HG03196 (cell line): ENCODE measurements around the gene TBCD.
"Not testable (repeated sequence)": the region's sequence is repeated elsewhere in the genome, so short reads cannot be mapped to it uniquely, and the experiment has no call there.

Experiments
- ATAC-seq: cut with Tn5 transposase; IDR thresholded peaks from one replicate; pipeline ENCODE4 v1.9.1; 2021; ENCODE audit not compliant: unreplicated experiment

Gene TBCD

GRCh38 chr17:82726427-82726826, 25.4 kb upstream of the TBCD start:
- ATAC-seq: no peak

GRCh38 chr17:82729479-82730260, 22.2 kb upstream of the TBCD start:
- no peak for ATAC-seq

- no peak for ATAC-seq
These were observed 19.6 kb upstream of the TBCD start for GRCh38 chr17:82732118-82732743.

- ATAC-seq: no peak
These were observed 16.6 kb upstream of the TBCD start, which contains the start of gene FN3K for GRCh38 chr17:82734987-82735866. TSS of gene FN3K (plus strand) at chr17:82735615. CDS start at chr17:82735637, 22 bp downstream.

- ATAC-seq: no peak
These were observed 15.2 kb upstream of the TBCD start for GRCh38 chr17:82736511-82737185.

GRCh38 chr17:82737967-82738877, 13.6 kb upstream of the TBCD start:
- no peak for ATAC-seq

GRCh38 chr17:82740906-82741759, 10.7 kb upstream of the TBCD start:
- no peak for ATAC-seq

GRCh38 chr17:82743344-82744219, 8.3 kb upstream of the TBCD start:
- ATAC-seq: no peak

- not testable (repeated sequence) for ATAC-seq
These were observed 7.1 kb upstream of the TBCD start for GRCh38 chr17:82744736-82745135.

- ATAC-seq: no peak
These were observed 6.3 kb upstream of the TBCD start for GRCh38 chr17:82745524-82745923.

- ATAC-seq: no peak
These were observed 3.1 kb upstream of the TBCD start for GRCh38 chr17:82748756-82749155.

- ATAC-seq: no peak
These were observed 1.5 kb upstream of the TBCD start for GRCh38 chr17:82750241-82750908.

- ATAC-seq: peak; percentile 21
These were observed 694 bp upstream of the TBCD start for GRCh38 chr17:82751171-82751570.

- peak; percentile 28 for ATAC-seq
These were observed 721 bp downstream of the TBCD start for GRCh38 chr17:82752371-82753200.

- ATAC-seq: no peak
These were observed 1.3 kb downstream of the TBCD start for GRCh38 chr17:82753201-82753464.

- no peak for ATAC-seq
These were observed 2.7 kb downstream of the TBCD start for GRCh38 chr17:82754297-82755208.
